Hematopoietic multipotent progenitor cell treated with erythropoietin and hydrocortisone succinate and interleukin-3 and kit ligand, for 4 days (in vitro differentiated cells): ENCODE results near the gene CCDC40.
"Not testable (repeated sequence)": the region's sequence is repeated elsewhere in the genome, so short reads cannot be mapped to it uniquely, and the experiment has no call there.

Experiments
- DNase-seq: peaks from one replicate; pipeline ENCODE4 v3.0.0-alpha.2; 2015

CCDC40 gene, protein sequence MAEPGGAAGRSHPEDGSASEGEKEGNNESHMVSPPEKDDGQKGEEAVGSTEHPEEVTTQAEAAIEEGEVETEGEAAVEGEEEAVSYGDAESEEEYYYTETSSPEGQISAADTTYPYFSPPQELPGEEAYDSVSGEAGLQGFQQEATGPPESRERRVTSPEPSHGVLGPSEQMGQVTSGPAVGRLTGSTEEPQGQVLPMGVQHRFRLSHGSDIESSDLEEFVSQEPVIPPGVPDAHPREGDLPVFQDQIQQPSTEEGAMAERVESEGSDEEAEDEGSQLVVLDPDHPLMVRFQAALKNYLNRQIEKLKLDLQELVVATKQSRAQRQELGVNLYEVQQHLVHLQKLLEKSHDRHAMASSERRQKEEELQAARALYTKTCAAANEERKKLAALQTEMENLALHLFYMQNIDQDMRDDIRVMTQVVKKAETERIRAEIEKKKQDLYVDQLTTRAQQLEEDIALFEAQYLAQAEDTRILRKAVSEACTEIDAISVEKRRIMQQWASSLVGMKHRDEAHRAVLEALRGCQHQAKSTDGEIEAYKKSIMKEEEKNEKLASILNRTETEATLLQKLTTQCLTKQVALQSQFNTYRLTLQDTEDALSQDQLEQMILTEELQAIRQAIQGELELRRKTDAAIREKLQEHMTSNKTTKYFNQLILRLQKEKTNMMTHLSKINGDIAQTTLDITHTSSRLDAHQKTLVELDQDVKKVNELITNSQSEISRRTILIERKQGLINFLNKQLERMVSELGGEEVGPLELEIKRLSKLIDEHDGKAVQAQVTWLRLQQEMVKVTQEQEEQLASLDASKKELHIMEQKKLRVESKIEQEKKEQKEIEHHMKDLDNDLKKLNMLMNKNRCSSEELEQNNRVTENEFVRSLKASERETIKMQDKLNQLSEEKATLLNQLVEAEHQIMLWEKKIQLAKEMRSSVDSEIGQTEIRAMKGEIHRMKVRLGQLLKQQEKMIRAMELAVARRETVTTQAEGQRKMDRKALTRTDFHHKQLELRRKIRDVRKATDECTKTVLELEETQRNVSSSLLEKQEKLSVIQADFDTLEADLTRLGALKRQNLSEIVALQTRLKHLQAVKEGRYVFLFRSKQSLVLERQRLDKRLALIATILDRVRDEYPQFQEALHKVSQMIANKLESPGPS

DNA sequence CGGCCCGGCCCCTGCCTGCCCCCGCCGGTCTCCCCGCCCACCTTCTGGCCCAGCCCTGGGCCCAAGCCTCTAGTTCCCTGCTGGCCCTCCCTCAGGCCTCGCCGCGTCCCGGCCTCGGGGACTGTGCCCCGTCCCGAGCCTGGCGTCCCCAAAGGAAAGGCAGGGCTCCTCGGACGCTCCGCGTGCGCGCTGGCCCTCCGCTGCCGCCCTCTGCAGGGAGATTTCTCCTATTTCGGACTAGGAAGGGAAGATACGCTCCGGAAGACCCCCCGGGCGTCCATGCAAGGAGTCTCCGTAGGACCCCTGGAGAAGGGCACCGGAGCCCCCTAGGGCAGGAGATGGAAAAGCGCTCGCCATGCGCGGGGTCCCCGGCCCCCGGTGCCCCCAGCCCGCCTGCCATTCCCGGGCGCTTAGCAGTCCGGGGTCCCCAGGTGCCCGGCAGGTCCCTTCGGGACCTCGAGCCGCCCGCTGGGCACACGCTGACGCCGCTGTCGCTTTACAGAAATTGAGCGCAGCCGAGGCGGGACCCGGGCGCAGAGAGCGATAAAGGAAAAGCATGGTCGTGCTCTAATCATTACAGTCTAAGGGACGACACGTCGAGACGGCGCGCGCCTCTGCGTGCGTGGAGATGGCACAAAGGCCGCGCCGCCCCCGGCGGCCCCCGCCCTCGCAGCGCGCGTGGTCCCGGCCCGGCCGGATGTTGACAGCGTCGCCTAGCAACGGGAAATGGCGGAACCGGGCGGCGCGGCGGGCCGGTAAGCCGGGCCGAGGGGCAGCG, at the start of gene CCDC40:
TSS of gene CCDC40 (plus strand) at position 706 of the 778 bp plus-strand sequence. CDS start at position 727, 21 bp downstream.
- DNase-seq, result peak; percentile 81

DNA sequence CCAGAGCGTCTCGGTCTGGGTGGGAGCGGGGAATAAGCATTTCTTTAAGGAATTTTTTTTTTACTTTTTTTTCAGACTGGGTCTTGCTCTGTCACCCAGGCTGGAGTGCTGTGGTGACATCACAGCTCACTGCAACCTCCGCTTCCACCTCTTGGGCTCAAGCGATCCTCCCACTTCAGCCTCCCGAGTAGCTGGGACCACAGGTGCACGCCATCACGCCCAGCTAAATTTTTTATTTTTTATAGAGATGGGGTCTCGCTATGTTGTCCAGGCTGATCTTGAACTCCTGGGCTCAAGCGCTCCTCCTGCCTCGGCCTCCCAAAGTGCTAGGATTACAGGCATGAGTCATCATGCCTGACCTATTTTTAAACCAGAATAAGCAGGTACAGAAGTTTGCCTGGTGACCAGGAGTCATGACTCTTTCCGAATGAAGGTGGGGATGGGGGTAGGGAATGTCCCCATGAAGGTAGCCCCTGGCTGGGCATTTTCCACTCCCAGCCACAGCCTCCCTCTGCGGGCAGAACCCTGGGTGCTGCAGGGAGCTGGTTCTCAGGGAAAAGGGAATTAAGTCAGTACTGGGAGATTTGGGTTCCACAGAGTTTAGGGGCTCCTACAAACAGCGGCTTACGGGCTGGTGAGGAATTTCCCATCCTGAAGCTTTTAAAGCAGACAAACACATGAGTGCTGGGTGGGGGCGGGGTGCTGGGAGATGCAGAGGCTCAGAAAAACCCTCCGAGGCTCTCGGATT, 49.1 kb upstream of the CCDC40 start:
- DNase-seq, result no peak

DNA sequence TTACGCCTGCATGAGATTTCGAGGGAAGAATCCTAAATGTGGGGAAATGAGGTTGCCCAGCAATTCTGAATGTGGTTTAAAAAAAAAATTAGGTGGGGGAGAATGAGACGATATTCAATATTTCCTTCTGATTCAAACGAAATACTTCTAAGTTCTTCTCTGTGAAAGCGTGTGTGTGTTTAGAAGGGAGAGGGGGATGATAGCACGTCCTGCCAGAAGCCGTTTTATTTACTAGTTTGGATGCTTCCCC, 48.6 kb upstream of the CCDC40 start:
- no peak for DNase-seq

DNA sequence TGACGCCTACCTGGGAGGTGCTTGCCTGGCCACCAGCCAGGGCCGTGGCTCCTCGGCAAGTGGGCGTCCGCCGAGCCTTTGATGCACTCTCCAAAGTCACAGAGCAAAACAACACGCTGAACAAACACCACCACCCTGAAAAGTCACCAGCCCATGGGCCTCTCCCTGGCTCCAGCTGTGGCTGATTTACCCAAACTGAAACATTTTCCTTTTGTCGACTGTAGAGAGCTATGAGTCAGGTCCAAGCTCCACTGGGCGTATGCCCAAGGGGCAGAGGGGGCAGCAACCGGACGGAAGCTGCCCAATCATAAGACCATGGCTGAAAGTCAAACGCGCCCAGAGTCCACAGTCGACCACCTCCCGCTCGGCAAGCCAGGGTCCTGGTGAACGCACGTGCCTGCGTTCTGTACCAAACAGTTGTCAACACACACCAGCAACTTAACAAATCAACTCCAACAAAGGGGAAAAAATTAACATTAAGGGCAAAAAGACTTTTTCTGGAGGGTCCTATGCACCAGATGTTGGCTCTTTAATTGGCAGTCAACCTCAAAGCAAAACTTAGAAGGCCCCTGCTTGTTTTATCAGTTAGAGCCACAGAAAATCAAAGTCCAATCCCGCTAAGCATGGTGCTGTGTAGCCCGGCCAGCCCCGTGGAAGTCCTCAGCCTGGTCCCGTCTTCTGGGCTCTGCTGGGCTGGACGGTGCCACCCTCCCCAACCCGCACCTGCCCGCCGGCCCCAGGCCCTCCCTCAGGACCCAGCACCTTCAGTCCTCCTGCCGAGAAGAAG, 48.1 kb upstream of the CCDC40 start:
- DNase-seq, result no peak

DNA sequence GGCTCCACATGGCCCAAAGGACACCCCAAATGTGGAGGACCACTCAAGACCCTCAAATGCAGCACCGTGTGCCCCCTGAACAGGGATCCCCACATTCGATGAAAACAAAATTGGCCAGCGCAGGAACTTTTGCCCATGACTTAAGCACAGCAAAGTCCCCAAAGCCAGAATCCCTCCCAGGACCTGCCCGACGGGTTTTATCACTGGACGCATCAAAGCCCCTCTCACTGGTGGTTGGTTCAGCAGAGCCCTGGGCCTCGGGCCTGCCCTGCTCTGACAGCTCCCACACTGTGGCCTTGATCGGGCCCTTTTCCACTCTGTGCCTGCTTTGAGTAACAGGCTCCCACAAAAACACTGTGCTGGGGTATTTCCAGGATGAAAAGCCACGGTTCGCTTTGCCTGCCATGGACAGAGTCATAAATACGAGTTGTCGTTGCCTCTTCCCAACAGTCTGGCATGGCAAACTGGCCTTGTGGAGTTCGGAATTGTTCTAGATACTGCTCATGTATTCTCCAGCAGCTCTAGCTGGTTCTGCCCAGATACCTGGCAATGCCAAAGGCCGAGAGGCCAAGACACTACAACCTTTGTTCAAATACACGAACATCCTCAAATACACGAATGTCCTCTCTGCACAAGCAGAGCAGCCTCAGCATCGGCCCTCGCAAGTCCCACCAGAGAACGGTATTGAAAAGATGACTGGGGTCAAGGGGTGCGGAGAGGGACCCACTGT, 47.2 kb upstream of the CCDC40 start:
- no peak for DNase-seq

DNA sequence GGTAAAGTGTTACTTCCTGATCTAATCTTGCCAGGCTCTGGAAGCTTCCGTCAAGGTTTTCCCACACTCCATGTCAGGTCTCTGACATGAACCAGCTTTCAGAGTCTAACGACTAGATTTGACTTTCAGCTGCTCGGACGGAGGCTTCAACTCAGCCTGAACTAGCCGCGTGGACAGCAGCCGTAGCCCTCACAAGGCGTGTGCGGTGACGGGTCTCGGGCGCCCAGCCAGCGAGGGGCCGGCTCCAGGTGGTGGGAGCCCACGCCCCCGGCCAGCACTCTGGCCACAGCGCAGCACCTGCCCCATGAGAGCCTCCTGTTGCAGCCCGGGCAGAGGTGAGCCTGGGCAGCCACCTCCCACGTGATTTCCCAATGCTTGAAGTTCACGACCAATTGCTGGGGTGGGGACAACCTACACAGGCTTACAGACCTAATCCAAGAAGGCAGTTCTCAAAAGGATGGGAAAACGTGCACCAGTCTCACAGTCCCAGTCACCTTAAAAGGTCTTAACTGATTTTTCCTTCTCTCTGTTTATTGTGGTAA, 46.3 kb upstream of the CCDC40 start:
- no peak for DNase-seq

DNA sequence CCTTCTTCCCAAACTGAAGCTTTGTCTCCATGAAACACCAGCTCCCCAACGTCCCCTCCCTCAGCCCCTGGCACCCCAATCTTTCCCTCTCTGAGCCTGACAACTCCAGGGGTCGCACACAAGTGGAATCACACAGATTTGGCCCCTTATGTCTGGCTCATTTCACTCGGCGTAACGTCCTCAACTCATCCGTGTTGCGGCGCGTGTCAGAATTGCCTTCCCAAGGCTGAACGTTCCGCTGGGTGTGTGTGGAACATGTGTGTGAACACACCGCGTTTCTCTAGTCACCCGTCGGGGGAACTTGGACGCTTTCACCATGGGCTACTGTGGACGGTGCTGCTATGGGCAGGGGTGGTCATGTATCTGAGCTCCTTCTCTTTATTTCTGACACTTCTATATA, 45.7 kb upstream of the CCDC40 start:
- no peak for DNase-seq

DNA sequence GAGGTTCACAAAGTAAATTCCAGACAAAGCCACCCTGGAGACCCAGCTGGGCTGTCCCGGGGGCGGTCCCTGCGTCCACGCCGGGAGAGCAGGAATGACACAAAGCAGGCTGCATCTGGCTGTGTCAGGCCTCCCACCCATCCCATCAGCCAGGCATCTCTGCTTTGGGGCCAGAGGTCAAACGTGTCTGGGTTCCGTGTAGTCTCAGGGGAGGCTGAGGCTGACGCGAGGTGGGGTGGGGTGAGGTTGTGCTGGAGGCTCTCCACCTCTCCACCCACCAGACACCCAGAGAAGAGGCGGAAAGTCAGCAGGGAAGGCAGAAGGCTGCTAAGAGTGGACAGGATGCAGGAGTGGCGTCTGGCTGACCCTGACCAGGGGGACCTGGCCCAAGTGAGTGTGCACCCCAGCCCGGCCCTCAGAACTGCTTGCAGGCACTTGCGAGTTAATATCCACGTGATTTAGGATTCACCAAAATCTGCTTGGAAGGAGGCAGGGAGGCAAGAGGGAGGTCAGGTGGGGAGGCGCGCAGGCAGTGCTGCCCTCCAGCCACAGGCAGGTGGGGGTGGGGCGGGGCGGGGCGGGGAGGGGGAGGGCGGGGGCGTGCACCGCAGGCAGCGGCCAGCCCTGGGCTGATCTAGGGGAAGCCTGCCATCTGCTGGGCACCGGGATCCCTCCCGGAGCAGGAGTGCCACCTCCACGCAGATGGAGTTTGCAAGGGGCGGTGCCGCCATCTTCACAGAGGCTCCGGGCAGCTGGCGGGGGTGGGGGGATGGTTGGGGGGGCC, 45.1 kb upstream of the CCDC40 start:
- DNase-seq, result peak; percentile 90

DNA sequence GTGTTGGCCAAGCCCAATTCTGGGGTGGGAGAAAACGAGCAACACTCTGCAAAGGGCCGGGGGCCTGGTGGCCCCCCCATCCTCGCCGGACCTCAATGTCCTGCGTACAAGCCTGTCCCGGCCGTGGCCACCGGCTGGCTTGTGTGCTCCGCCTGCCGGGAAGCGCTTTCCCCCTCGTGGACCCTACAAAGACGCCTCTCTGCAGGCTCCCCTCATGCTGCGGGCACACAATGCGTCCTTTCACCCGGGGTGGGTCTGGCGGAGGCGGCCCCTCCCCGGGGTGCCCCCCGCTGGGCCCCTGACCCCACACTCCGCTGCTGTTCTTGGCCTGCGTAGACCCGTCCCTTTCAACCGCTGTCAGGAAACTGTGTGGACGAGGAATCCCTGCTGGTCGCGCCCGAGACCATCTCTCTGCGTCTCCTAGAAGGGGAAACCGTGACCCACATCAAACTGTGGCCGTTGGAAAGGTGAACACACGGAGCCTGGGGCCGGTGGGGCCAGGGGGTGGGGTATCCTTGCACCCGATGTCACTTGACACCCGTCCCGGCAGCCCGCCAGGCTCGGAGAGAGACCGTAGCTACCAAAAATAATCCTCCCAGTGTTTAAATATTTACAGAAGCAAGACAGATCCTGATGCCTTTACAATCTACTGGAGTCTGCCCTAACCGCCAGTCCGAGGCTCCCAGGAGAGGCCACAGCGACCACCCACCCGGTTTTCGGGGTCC, 44.4 kb upstream of the CCDC40 start:
- DNase-seq, result no peak

DNA sequence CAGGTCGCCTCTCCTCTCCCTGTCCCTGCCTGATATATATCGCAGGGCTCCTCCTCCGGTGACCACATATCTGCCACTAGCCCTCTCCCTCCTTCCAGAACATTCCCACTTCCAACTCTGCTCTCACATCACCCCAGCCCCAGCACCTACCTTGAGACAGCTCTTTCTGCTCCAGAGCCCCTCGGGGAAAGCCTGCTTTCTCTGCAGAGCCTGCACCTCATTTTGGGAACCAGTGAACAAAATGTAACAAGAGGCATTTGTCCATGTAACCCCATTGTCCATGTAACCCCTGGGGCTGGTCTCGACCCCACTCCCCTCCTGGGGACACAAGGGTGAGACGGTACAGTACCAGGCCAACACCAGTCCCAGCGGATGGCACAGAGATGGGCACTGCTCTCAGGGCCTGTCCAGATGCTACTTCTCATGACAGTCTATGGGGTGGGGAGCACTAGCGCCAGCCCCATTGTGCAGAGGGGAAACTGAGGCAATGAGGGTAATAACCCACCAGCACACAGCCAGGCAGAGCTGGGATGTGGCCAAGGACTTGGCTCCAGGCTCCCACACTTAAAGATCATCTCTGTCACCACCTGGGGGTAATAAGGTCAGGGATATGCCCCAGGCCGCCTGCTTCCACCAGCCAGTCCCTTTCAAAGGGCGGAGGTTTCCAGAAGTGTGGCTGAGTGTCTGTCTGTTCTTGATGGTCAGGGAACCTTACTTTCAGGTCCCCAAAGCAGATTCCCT, 43.6 kb upstream of the CCDC40 start:
- no peak for DNase-seq

DNA sequence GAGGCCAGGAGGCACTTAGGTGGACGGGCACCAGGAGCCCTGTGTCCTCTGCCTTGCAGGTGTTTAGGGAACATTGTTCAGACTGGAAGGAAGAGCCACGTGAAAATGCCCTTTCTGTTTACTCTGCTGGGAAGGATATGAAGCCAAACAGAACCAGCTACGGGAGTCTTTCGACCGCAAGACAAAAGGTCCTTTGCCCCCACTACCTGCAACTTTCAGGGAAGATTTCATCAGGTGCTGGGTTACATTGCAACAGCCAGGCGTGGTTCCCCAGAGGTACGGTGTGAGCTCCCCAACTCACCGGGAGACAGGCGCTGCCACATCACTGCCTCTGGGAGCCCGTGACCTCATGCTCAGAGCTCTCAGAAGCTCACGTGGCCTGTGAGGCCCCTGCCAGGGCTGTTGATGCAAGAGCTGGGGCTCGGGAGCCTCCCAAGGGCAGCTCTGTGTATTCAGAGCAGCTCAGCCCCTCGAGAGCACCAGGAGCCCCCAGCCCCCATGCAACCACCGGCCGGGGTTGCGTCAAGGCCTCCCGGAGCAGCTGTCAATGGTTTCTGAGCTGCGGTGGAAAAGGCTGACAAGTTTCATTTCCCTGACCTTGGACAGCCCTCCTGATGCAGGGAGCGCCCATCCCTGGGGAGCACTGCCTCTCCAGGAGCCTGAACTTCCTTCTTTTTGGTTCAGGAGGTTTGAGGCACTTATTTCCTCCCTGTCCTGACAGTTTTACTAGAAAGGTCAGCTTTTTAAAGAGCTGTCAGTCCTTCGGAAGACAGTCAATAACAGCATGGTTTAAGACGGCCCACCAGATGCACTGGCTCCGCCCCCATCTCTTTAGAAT, 42.8 kb upstream of the CCDC40 start:
- peak; percentile 63 for DNase-seq

DNA sequence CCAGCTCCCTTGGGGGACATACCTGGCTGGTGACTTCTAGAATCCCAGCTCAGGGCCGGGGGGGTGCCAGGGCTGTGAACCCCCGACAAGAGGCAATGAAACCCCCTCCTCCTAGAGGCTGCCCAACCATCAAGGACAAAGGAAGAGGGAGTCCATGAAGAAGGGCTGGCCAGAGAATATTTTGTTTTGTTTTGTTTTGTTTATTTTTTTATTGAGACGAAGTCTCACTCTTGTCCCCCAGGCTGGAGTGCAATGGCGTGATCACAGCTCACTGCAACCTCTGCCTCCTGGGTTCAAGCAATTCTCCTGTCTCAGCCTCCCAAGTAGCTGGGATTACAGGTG, 42.2 kb upstream of the CCDC40 start:
- DNase-seq, result not testable (repeated sequence)

DNA sequence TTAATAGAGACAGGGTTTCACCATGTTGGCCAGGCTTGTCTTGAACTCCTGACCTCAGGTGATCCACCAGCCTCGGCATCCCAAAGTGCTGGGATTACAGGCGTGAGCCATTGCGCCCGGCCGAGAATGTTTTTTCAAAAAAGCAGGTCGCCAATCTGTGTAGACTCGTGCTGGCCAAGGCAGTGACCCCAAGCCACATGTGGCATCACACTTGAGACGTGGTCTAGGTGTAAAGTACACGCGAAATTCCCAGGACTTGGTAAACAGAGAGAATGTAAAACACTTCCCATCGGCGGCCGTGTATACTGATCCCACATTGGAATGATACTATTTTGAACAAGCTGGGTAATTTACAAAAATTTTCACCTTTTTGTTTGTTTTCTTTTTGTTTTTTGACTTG, 41.8 kb upstream of the CCDC40 start:
- no peak for DNase-seq

DNA sequence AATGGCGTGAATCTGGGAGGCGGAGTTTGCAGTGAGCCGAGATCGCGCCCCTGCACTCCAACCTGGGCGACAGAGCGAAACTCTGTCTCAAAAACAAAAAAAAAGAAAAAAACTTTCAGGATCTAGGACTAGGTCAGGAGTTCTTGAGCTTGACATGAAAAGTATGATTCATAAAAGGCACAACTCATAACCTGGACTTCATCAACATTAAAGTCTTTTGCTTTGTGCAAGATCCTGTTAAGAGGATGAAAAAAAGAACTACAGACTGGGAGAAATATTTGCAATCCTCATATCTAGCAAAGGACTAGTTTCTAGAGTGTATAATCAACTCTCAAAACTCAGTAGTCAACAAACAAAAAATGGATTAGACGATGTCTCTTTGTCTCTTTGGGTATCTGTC, 40.7 kb upstream of the CCDC40 start:
- DNase-seq, result no peak

DNA sequence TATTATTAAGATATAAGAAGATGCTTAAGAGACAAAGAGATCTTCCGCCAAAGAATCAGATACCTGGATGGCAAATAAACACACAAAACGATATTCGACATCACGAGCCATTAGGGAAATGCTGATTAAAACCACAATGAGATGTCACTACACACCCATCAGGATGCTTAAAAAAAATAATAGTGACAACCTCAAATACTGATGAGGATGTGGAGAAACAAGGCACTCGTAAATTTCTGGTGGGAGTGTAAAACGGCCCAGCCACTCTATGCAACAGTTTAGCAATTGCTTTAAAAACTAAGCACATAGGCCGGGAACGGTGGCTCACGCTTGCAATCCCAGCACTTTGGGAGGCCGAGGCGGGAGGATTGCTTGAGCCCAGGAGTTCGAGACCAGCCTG, 40.2 kb upstream of the CCDC40 start:
- DNase-seq, result no peak

DNA sequence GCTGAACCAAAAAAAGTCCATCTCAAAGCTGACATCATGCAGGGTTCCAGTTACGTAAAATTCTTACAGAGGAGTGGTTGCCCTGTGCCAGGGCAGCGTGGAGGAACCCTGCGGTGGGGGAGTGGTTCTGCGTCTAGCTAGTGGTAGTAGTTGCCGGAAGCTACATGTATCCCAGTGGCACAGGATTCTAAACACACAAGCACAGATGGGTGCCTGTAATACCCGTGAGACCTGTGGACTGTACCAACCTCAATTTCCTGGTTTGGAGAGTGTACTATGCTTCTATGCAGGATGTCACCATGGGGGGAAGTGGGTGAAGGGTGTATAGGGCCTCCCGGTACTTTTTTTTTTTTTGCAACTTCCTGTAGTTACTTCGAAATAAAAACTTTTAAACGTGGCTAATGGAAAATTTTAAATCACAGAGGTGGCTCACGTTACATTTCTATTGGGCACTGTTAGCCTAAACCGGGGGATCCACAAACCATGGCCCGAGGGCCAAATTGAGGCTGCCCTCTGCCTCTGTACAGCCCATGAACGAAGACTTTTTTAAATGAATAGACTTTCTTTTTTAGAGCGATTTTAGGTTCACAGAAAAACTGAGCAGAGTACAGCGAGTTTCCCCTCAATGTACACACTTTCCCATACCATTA, 39.3 kb upstream of the CCDC40 start:
- peak; percentile 90 for DNase-seq

DNA sequence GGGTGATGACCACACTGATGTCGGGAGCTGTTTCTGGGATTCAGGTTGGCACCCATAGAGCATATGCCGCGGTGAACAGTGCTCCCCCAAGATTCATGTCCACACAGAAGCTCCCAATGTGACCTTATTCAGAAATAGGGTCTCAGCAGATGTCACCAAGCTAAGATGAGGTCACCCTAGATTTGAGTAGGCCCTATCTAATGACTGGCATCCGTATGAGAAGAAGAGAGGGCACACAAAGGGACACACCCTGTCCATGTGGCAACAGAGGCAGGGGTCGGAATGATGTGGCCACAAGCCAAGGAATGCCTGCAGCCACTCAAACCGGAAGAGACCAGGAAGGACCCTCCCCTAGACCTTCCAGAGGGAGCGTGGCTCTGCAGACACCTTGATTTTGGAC, 36.3 kb upstream of the CCDC40 start:
- DNase-seq, result no peak
